ENCODE results near the gene NOTO.

GRCh38 chr2:73256618-73256922 lies 54.2 kb downstream of the NOTO start:
- no peak for TF ChIP-seq EGR1 (IDR thresholded peaks at IDR 0.05; ENCODE audit: borderline replicate concordance in 1 of 2, low read depth in 2 of 2, low read length in 2 of 2)
- TF ChIP-seq CTCF (IDR thresholded peaks at IDR 0.05 in 2 of 3, conservative IDR thresholded peaks at IDR 0.05 in 1 of 3; ENCODE audit: control insufficient read depth in 2 of 3, extremely low read depth in 1 of 3, insufficient read depth in 1 of 3, low read depth in 3 of 3, low read length in 3 of 3) = no peak
- TF ChIP-seq MAX (IDR thresholded peaks at IDR 0.05; ENCODE audit: low read depth, low read length) = no peak
- TF ChIP-seq CHD2 (IDR thresholded peaks at IDR 0.05; ENCODE audit: borderline replicate concordance, low read depth, low read length) = no peak
- TF ChIP-seq, protein P1, sequence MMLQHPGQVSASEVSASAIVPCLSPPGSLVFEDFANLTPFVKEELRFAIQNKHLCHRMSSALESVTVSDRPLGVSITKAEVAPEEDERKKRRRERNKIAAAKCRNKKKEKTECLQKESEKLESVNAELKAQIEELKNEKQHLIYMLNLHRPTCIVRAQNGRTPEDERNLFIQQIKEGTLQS (IDR thresholded peaks at IDR 0.05; ENCODE audit: borderline replicate concordance, extremely low read depth, low read depth, low read length) = no peak
- TF ChIP-seq POLR2A (IDR thresholded peaks at IDR 0.05; ENCODE audit: low read depth, low read length) = no peak

Data from GM12878 (cell line).